B cell (primary cell): ENCODE results near the gene OR11G2.

ENCODE experiments used
- CTCF ChIP-seq: fragments of 200-600 bp; IDR thresholded peaks from one replicate; pipeline ENCODE4 v1.8.0; 2022; ENCODE audit warnings: antibody characterized with exemption, mild to moderate bottlenecking
- EZH2 ChIP-seq: IDR thresholded peaks from 2 replicates; pipeline ENCODE4 v1.6.1; 2012; ENCODE audit warnings: borderline replicate concordance, low read depth, mild to moderate bottlenecking, moderate library complexity, low read length; ENCODE audit not compliant: insufficient read depth, poor library complexity, severe bottlenecking

- TF ChIP-seq CTCF: no peak
- TF ChIP-seq EZH2: no peak
These were observed 14.0 kb downstream of the OR11G2 start for GRCh38 chr14:20204721-20205120.
